Stimulated activated CD4-positive, alpha-beta T cell treated with anti-CD3 and anti-CD28 coated beads, Interleukin-15, amount 100 ng/mL, for 1 hour (primary cell): ENCODE measurements around the gene MMD2.
"Not testable (repeated sequence)": the region's sequence is repeated elsewhere in the genome, so short reads cannot be mapped to it uniquely, and the experiment has no call there.

Experiments used
- DNase-seq, 2 donors: peaks; one replicate each; pipeline ENCODE4 v3.0.0-alpha.2; 2020; ENCODE audit warnings: low read depth in 1 of 2, low spot score in 1 of 2

The MMD2 gene, protein sequence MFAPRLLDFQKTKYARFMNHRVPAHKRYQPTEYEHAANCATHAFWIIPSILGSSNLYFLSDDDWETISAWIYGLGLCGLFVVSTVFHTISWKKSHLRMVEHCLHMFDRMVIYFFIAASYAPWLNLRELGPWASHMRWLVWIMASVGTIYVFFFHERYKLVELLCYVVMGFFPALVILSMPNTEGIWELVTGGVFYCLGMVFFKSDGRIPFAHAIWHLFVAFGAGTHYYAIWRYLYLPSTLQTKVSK

DNA sequence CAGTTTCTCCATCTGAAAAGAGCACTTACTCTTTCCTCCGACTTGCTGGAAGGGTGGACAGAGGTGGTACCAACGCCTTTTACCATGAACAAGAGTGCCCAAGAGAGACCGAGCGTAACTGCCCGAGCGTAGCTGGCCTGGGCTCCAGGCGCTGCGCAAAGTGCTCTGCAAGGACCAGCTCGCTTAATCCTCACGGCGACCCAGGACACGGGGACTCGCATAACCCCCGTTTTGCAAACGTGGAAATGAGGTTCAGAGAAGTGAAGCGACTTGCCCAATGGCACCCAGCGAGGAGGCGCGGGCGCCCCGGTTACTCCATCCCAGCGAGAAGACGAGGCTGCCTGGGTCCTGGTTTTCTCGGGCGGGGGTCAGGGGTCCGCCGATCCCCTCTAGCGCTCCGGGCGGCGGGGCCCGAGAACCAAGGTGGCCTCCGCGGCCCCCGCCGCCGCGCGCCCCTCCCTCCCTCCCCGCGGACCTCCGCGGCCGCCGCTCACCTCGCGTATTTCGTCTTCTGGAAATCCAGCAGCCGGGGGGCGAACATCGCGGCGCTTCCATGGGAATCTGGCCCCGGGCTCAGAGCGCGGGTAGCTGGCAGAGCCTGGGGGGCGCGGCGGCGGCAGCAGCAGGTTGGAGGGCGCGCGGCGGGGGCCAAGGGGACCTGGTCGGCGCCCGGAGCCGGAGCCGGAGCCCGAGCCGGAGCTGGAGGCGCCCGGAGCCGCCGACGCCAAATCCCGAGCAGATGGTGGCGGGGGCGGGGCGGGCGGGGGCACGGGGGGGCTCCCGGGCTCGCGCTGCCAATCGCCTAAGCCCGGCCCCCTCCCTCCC lies at the start of gene MMD2:
TSS of gene MMD2 (minus strand) at position 711 of the 825 bp plus-strand sequence. CDS start at position 541, 170 bp downstream.
- no peak for DNase-seq

DNA sequence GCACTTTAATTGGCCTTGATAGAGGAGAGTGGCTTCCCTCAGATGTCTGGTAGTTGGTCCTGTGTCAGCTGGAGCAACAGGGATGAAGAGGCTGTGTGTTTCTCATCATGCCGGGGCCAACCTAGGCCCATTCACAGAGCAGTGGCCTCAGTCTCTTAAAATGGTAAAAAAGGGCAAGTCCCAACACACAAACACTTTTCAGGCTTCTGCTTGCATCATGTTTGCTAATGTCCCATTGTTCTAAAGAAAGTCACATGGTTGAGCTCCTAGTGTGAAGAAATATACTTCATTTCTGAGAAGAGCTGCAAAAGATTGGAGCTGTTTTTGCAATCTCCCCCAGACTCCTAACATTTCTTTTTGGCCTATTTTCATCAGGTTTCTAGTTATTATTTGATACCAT lies 46.1 kb upstream of the MMD2 start:
- no peak for DNase-seq

DNA sequence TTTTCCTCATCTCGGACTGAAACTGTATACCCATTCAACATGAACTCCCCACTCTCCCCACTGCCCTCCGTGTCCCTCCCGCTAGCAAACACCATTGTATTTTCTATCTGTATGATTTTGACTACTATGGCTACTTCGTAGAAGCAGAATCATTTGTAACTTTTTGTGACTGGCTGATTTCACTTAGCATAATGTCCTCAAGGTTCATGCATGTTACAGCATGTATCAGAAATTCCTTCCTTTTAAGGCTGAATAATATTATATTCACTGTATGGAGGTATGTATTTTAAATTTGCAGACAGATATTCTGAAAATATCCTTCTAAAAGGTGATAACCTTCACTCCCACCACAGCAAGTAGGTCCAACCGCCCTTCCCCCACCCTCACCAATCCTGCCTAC lies 42.9 kb upstream of the MMD2 start:
- DNase-seq: no peak

DNA sequence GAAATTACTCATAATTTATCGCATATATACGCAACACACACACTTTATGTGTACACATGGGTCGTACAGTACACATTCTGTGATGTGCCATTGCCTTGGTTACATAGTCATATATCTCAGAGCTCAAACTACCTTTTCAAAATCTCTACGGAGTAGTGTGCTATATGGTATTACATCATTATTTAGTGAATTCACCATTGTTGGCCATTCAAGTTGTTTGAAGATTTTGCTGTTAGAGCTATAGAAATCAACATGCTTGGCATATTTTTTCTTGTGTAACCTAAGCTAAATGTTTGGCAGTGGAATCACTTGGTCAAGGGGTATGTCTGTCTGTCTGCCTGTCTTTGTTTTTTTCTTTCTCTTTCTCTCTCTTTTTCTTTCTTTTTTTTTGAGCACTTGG lies 42.0 kb upstream of the MMD2 start:
- DNase-seq: no peak

DNA sequence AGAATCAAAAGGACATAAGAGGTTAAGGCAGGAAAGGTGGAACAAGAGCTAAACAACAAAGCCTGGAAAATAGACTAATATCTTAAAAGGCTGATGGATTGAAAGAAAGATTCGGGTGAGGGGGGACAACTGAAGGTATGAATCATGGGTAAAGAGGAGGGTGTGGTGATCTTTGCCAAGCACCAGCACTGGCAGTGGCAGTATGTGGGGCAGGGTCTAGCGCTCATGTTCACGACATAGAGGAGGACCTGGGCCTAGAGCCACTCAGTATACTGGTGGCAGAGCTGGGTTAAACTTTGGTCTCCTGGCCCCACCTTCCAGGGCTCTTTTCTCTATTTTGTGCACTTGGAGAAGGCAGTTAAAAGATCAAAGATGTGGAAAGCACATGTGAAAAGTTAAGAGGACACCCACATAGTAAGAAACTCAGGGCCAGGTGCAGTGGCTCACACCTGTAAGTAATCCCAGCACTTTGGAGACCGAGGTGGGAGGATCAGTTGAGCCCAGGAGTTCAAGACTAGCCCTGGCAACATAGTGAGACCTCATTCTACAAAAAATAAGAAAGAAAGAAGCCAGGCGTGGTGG lies 40.5 kb upstream of the MMD2 start:
- no peak for DNase-seq

DNA sequence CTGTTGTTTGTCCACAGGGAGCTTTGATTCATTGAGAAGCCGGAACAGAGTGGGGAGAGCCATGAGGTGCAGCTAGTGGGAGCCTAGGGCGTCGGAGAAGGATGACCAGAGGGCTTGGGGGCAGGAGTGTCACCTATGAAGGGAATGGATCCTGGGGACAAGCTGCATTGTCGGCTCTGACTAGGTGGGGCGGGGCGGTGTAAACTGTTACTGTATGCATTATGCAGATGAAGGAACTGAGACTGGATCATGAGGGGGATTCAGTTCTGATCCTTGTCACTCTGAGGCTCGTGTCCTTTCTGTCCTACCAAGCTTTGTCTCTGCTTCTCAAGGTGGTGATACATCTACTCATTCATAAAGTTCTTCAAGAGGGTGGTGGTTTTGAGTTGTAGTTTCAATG lies 39.9 kb upstream of the MMD2 start:
- DNase-seq: no peak

DNA sequence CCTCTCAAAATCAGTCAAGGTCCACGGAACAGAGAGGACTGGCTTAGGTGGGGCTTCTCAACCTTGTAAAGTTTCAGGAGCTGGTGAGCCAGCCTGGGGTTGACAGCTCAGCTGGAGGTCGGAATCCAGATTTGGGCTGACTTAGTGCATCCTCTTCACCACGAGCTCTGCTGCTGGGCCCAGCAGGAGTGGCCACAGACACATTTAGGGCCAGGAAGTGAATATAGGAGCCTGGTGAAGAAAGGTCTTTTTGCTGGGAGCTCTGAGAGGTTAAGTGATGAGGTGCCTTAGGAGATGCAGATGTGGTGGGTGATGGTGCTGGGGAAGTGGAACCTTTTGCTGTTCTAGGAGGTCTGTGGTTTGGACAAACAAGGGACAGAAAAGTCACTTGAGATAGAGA lies 39.3 kb upstream of the MMD2 start:
- no peak for DNase-seq

DNA sequence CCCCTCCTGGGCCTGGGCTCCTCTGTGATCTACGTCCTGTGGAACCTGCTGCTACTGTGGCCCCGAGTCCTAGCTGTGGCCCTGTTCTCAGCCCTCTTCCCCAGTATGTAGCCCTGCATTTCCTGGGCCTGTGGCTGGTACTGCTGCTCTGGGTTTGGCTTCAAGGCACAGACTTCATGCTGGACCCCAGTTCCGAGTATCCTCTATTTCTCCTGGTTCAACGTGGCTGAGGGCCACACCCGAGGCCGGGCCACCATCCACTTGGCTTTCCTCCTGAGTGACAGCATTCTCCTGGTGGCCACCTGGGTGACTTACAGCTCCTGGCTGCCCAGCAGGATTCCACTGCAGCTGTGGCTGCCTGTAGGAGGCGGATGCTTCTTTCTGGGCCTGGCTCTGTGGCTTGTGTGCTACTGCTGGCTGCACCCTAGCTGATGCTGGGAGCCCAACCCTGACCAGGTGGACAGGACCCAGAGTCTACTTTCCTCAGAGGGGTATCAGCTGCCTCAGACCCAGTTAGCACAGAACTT lies 37.8 kb upstream of the MMD2 start:
- DNase-seq: no peak

DNA sequence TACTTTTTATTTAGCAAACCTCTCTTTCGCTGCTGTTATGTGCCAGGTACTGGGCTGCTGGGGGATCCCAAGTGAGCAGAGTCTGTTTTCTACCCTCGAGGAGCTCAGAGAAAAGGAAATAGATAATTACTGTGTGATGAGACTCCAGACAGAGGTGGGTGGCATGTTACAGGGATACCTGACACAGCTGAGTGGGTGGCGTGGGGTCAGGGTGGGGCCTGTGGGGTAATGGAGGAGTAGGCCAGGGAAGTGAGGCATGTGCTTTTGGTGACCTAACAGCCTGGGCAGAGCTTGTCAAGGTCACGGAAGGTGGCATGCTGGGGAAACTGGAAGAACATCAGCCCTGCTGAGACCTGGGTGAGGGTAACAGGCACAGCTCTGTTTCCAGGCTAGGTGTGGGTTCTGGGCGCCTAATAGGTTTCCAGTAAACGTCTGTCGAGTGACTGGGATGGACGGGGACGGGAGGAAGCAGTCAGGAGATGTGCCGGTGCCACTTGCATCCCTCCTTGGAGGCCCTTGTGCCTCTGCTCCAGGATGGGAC lies 36.5 kb upstream of the MMD2 start:
- DNase-seq: no peak

DNA sequence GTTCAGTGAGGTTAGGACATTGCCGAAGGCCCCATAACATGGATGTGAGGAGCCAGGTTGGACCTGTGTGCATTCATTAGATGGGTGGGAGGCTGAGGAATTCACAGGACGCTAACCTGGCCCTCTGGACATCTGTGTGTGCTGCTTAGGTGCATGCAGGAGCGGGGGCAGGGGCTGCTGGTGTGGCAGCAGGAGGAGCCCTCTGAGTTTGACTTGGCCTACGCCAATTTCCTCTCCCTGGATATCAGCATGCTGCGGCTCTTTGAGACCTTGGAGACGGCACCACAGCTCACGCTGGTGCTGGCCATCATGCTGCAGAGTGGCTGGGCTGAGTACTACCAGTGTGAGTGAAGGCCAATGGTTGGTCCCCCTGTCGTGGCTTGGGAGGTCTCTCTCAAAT lies 34.5 kb upstream of the MMD2 start:
- no peak for DNase-seq

DNA sequence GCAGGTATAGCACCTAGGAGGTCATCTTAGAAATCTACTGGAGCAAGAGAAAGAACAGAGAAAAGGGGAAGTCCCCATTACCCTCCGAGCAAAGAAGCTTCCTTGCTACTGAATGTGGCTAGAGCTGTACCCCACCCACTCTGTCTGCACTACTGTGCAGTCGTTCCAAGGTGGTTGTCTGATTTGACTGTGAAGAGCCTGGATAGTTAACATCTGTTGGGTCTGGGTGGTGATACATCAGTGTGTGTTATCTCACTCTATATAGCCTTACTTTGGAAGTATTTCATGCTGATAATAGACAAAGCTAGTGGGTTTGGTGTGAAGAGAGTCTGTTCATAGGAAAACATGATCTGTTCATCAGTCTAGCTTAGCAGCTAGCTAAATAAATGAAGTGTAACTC lies 23.8 kb upstream of the MMD2 start:
- DNase-seq: not testable (repeated sequence)

DNA sequence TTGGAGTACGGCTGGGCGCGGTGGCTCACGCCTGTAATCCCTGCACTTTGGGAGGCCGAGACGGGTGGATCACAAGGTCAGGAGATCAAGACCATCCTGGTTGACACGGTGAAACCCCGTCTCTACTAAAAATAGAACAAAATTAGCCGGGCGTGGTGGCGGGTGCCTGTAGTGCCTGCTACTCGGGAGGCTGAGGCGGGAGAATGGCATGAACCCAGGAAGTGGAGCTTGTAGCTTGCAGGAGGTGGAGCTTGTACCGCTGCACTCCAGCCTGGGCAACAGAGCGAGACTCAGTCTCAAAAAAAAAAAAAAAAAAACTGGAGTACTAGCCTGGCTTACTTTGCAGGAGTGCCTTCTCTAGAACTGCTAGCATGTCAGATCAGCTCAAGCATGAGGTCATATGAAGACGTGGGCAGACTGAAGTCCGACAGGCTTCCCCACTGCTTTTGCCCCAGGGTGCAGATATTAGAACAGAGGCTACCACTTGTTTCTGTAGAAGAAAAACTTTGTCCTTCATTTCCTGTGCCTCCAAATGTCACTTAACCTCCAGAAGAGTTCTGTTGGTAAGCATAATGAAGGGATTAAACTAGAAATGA lies 22.4 kb upstream of the MMD2 start:
- not testable (repeated sequence) for DNase-seq

DNA sequence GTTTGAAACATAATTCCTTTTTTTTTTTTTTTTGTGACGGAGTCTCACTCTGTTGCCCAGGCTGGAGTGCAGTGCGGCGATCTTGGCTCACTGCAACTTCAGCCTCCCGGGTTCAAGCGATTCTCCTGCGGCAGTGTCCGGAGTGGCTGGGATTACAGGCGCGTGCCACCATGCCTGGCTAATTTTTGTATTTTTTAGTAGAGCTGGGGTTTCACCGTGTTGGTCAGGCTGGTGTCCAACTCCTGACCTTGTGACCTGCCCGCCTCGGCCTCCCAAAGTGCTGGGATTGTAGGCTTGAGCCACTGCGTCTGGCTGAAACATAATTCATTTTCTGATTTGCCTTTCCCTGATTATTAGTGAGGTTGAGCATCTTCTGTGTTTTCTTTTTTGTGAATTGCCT lies 16.6 kb upstream of the MMD2 start:
- DNase-seq: not testable (repeated sequence)

DNA sequence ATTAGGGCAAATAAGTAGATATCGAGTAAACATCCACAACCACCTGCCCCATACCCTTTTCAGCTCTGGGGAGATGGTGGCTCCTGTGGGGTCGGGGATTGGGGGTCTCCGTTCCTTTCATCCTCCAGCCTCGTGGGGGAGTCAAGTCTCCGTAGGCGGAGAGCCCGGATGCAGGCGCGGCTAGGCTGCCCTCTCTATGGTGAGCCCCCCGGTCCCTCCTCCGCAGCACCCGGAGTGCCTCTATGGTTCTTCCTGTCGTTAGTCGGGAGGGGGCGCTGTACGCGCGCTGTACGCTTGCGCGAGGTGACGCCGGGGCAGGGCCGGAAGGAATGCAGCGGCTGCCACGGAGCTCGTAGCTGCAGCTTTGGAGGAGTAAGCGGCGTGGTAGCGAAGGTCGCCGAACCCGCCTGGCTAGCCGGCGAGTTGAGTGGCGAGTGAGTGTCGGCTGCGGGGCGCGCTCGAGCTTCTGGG lies 14.8 kb upstream of the MMD2 start:
- DNase-seq: peak; percentile 90 to 92

DNA sequence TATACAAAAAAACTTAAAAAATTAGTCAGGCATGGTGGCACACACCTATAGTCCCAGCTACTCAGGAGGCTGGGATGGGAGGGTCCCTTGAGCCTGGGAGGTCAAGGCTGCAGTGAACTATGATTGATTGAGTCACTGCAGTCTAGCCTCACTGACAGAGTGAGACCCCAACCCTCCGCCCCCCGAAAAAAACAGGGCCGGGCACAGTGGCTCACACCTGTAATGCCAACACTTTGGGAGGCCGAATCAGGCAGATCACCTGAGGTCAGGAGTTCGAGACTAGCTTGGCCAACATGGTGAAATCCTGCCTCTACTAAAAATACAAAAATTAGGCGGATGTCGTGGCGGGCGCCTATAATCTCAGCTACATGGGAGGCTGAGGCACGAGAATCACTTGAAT lies 13.5 kb upstream of the MMD2 start:
- DNase-seq: not testable (repeated sequence)

DNA sequence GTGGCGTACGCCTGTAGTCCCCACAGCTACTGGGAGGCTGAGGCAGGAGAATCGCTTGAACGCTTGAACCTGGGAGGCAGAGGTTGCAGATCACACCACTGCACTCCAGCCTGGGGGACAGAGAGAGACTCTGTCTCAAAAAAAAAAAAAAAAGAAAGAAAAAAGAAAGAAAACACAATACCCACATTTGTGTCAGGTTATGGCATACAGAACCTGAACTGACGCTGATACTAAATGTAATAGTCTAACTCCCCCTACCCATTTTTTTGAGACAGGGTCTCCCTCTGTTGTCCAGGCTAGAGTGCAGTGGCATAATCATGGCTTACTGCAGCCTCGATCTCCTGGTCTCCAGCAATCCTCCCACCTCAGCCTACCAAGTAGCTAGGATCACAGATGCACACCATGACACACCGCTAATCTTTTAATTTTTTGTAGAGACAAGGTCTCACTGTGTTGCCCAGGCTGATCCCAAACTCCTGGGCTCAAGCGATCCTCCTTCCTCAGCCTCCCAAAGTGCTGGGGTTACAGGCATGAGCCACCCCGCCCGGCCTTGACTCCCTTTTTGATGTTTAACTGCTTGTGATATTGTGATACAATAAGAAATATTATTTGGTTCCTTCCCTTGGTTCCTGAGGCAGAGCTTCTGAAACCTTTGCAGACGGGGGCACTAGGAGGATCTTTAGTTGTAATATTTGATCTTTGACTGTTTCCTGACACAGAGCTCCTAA lies 6.5 kb upstream of the MMD2 start:
- no peak for DNase-seq

DNA sequence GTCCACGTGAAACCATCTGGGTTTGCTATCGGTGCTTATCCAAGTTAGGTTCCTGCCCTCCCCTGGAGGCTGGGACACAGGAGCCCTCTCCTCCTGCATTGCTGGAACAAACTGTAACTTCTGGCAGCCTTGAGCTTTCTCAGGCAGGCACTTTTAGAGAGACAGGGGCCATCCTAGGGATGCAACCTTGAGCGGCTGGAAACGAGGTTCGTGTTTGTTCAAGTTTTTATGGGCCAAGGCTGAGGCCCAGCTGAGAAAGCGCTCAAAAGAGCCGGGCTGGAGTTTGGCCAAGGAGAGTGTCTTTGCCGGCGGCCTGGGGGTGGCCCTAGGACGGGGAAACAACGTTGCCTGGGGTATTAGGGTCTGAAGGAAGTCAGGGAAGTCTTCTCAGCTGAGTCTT lies 5.5 kb upstream of the MMD2 start:
- no peak for DNase-seq

DNA sequence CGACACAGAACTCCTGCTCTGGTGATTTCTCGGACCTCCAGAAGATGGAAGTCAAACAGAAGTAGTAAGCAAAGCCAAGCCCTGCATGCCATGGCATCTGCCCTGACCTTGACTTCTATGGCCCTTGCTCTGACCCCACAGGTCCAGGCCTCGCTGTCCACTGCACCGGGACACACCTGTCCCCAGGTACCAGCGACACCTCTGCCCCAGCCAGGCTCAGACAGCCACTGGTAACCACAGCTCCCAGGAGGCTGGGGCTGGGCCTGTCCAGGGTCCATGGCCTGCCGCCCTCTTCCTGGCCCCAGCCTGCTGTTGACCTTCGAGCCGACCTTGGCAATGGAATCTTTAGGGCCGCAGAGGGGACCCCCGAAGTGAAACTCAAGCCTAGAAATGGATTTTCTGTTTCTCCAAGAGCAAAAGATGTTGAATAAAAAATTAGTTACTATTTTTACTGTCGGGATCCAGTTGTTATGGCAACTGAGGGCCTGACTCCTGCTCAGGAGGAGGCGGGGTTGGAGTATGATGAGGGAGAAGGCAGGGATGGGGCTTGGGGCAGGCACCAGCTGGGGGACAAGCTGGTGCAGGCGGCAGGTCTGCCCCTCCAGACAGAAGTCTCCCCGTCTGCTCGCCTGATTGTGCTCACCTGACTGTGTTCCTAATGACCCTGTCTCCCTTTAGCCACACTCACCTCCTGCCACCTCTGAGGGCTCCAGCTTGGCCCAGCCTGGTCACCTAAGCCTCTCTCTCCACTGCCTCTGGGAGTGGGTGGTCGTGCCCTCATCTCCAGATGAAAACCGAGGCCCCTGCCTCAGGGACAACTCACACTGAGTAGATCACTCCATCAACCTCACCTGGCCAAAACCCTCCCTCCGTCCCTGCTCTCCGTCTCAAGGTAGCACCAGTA lies 4.1 kb upstream of the MMD2 start:
- no peak for DNase-seq

DNA sequence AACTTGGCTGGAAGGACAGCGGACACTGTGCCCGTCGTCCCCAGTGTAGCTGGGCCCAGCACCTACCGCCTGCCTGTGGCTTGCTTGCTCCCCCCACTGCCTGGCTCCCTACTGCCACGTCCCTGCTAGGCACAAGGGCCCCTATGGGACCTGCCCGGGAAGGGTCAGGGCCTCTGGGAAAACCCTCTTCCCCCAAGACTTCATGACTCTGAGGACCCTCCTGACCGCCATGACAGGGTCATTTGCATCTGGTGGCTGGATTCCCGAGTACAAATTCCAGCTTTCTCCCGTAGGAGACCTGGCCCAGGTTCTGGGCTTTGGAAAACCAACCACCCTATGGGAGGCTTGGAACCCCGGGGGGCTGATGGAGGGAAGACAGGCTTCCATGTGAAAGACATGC lies 1.4 kb upstream of the MMD2 start:
- DNase-seq: no peak

DNA sequence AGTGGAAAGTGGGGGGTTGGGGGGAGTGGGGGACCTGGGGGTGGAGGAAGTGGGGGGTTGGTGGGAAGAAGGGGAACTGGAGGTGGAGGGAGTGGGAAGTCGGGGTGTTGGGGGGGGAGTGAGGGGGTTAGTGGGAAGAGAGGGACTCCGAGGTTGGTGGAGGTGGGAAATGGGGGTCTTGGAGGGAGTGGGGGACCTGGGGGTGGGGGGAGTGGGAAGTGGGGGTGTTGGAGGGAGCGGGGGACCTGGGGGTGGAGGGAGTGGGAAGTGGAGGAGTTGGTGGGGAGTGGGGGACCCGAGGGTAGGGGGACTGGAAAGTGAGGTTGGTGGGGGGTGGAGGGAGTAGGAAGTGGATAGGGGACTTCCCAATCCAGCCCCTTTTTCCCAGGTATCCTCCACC lies 906 bp upstream of the MMD2 start:
- no peak for DNase-seq
